HepG2 (cell line): ENCODE data around the gene SLC34A3. TPM values are rescaled to one million over a fixed set of nuclear protein-coding genes. Genes with fewer than 3 reads are reported as not detected.
A peak's percentile ranks its signal among the peaks of the same experiment; 100 is the strongest.

Experiments used
- MXD1 ChIP-seq: sonication (generic); formaldehyde crosslinking; IDR thresholded peaks from 2 replicates; pipeline ENCODE4 v1.4.0; 2020; ENCODE audit warnings: mild to moderate bottlenecking, missing genetic modification reagents
- NFYC ChIP-seq: IDR thresholded peaks from 2 replicates; pipeline ENCODE4 v1.6.1; 2016; ENCODE audit warnings: missing genetic modification reagents, missing compliant biosample characterization
- PRDM15 ChIP-seq: sonication (generic); formaldehyde crosslinking; IDR thresholded peaks from 2 replicates; pipeline ENCODE4 v1.4.0; 2020; ENCODE audit warnings: missing genetic modification reagents
- SOX6 ChIP-seq, 2 experiments: fragments of 450-650 bp in 1 of 2; sonication (generic) in 1 of 2; formaldehyde crosslinking in 1 of 2; IDR thresholded peaks; 2 replicates each; pipeline versions ENCODE4 v1.4.0 to v1.6.1; 2017 to 2020; ENCODE audit warnings: antibody characterized with exemption in 1 of 2, mild to moderate bottlenecking in 1 of 2, missing genetic modification reagents in 1 of 2
- TOPORS ChIP-seq: sonication (generic); formaldehyde crosslinking; IDR thresholded peaks from 2 replicates; pipeline ENCODE4 v1.8.0; 2023; ENCODE audit warnings: mild to moderate bottlenecking, missing genetic modification reagents
- ZBTB20 ChIP-seq: sonication (generic); formaldehyde crosslinking; IDR thresholded peaks from 2 replicates; pipeline ENCODE4 v1.8.1; 2023; ENCODE audit warnings: missing genetic modification reagents, low read depth, mild to moderate bottlenecking, borderline replicate concordance
- ZBTB40 ChIP-seq, 2 experiments: fragments of 450-650 bp in 1 of 2; sonication (generic) in 1 of 2; formaldehyde crosslinking in 1 of 2; IDR thresholded peaks; 2 replicates each; pipeline versions ENCODE4 v1.6.1 to v1.8.0; 2016 to 2022; ENCODE audit warnings: antibody characterized with exemption in 1 of 2, mild to moderate bottlenecking in 1 of 2, missing genetic modification reagents in 1 of 2
- ZFP91 ChIP-seq: sonication (generic); formaldehyde crosslinking; IDR thresholded peaks from 2 replicates; pipeline ENCODE4 v1.9.0; 2022; ENCODE audit warnings: missing genetic modification reagents, mild to moderate bottlenecking, borderline replicate concordance
- ZNF816 ChIP-seq: sonication (generic); formaldehyde crosslinking; IDR thresholded peaks from 2 replicates; pipeline ENCODE4 v1.8.0; 2022; ENCODE audit warnings: missing genetic modification reagents, mild to moderate bottlenecking, borderline replicate concordance
- ZZZ3 ChIP-seq: sonication (generic); formaldehyde crosslinking; IDR thresholded peaks from 2 replicates; pipeline ENCODE4 v1.4.0; 2020; ENCODE audit warnings: missing genetic modification reagents, mild to moderate bottlenecking, borderline replicate concordance
- polyA plus RNA-seq, 8 experiments: library from polyadenylated mRNA; depleted of rRNA in 3 of 8; stranded (reverse) in 7 of 8; unstranded in 1 of 8; fragments of >200 nt; fragmentation: Illumina TruSeq in 4 of 8; extraction: Trizol in 4 of 8; gene quantifications; 2 replicates each; pipeline versions ENCODE4 v1.2.1 to v1.2.3, GENCODE V29; 2011 to 2016; ENCODE audit warnings: low read depth in 4 of 8, missing spikeins in 1 of 8, mixed read lengths in 1 of 8; ENCODE audit not compliant: insufficient read depth in 1 of 8
- total RNA-seq, 5 experiments: library from RNA; depleted of rRNA; stranded (reverse); fragments of >200 nt; fragmentation: Illumina TruSeq; extraction: Trizol; gene quantifications; 2 replicates each; pipeline ENCODE4 v1.2.3, GENCODE V29; 2016; ENCODE audit warnings: low read depth in 1 of 5

SLC34A3 gene
- total and polyA plus RNA-seq, 2 of the 13 experiments (the other 11 are each of a cell fraction or from before 2014, with no cell fraction given): 0.07 to 1.0 TPM

GRCh38 chr9:137201205-137201868 lies 29.4 kb upstream of the SLC34A3 start (continued):
- no peak for TF ChIP-seq ZBTB40 (IDR thresholded peaks at IDR 0.05)
- peak; percentile 25; the same call in 1 of the 2 replicates for TF ChIP-seq ZBTB40 (CRISPR knock-in tag; IDR thresholded peaks at IDR 0.05)
- TF ChIP-seq TOPORS (CRISPR knock-in tag): no peak
- no peak for TF ChIP-seq SOX6 (IDR thresholded peaks at IDR 0.05)
- TF ChIP-seq SOX6 (CRISPR knock-in tag; IDR thresholded peaks at IDR 0.05): peak; percentile 9; the same call in 1 of the 2 replicates
- no peak for TF ChIP-seq ZZZ3 (CRISPR knock-in tag)
- peak; percentile 1; the same call in 1 of the 2 replicates for TF ChIP-seq ZFP91 (CRISPR knock-in tag)
- no peak for TF ChIP-seq ZBTB20 (CRISPR knock-in tag)
- no peak for TF ChIP-seq PRDM15 (CRISPR knock-in tag)
- no peak for TF ChIP-seq ZNF816 (CRISPR knock-in tag)
- TF ChIP-seq NFYC (CRISPR knock-in tag): no peak
- 0 out of 2 replicates have a peak, but pooled peaks have one; percentile 8 for TF ChIP-seq MXD1 (CRISPR knock-in tag)
